ENCODE data around the gene GOSR2. TPM values are rescaled to one million over a fixed set of nuclear protein-coding genes. Genes with fewer than 3 reads are reported as not detected.

GOSR2 gene
- total and polyA plus RNA-seq, 2 of the 8 experiments (the other 6 are each of a cell fraction or from before 2014, with no cell fraction given), result 28.2 to 36.2 TPM

DNA sequence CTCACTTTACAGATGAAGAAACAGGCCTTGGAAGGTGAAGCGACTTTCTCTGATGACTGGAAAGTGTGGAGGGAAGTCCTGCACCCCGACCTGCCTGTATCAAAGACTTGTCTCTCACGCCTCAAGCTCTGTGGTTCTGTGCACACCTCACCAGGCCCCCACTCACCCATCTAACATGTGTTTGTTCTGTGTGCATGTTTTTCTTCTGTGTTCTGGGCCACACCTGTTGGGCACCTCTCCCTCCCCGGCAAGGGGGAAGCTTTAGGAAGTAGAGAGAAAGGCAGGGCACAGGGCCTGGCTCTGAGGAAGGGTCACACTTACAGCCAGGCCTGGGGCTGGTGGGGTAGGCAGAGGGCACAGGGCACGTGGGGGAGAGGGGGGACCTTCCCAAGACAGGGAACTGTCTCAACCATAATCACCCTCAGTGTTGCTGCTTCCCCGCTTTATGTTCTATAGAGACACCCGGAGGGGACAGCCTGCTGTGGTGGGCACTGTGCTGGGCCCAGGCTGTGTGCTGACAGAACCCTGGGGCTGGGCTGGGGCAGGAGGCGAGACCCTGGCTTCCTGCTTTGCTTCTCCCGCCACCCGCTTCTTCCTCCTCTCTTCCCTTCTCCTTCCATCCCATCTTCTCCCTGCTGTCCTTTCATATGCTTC lies 48.8 kb downstream of the GOSR2 start:
- Histone ChIP-seq H3K4me1 (replicated peaks in 1 of 4; ENCODE audit: control insufficient read depth in 3 of 4, insufficient read depth in 4 of 4, low read length in 3 of 4) (peaks cover 2 to 4% (median 2%) of the 10 kb centered on the region in 4 experiments; a peak in 6 of 7 replicates), H3K14ac (ENCODE audit: insufficient read length) (no peak overlapping the region), H2BK120ac (replicated peaks; ENCODE audit: low read depth, low read length) (no peak overlapping the region), H3K4ac (replicated peaks; ENCODE audit: insufficient read length, low read depth, low read length) (no peak overlapping the region), H2AK5ac (ENCODE audit: low read depth, low read length) (no peak overlapping the region), H3K27ac (ENCODE audit: low read depth, low read length) (no peak overlapping the region), H3K27me3 (replicated peaks in 1 of 4; ENCODE audit: control insufficient read depth in 3 of 4, extremely low read depth in 1 of 4, insufficient read depth in 3 of 4, low read length in 3 of 4) (no peaks in the 10 kb centered on the region; a peak in 1 of 7 replicates), H4K91ac (replicated peaks; ENCODE audit: insufficient read length, low read length) (no peak overlapping the region), H3K79me1 (ENCODE audit: low read depth, low read length) (no peaks in the 10 kb centered on the region), H2AFZ (ENCODE audit: low read length) (no peak overlapping the region), H3K4me2 (ENCODE audit: insufficient read depth in 1 of 2, low read depth in 2 of 2, low read length in 2 of 2) (no peak overlapping the region), H4K20me1 (replicated peaks in 1 of 2; ENCODE audit: control insufficient read depth in 1 of 2, insufficient read depth in 2 of 2, low read length in 2 of 2) (no peaks in the 10 kb centered on the region), H3K36me3 (ENCODE audit: control insufficient read depth in 2 of 4, insufficient read depth in 4 of 4, low read length in 3 of 4) (no peaks in the 10 kb centered on the region), H3K56ac (replicated peaks; ENCODE audit: insufficient read length, low read depth, low read length) (no peak overlapping the region), H2BK15ac (ENCODE audit: low read length) (no peak overlapping the region), H2BK20ac (ENCODE audit: low read length) (no peak overlapping the region), H3K79me2 (ENCODE audit: control insufficient read depth in 1 of 2, insufficient read depth in 2 of 2, low read length in 2 of 2) (no peaks in the 10 kb centered on the region), H3K23ac (ENCODE audit: insufficient read length) (no peak overlapping the region), H2BK5ac (ENCODE audit: low read depth, low read length) (no peak overlapping the region), H4K5ac (ENCODE audit: insufficient read length, low read depth, low read length) (no peak overlapping the region), H3K23me2 (ENCODE audit: low read depth, low read length) (no peaks in the 10 kb centered on the region), H3K18ac (ENCODE audit: extremely low read depth, low read length) (no peak overlapping the region), H3K4me3 (ENCODE audit: extremely low read depth in 1 of 4, insufficient read depth in 2 of 4, low read depth in 3 of 4, low read length in 4 of 4) (no peak overlapping the region), H3K9me3 (ENCODE audit: insufficient read depth in 2 of 2, low read depth in 1 of 2, low read length in 1 of 2) (no peaks in the 10 kb centered on the region), H3K9ac (replicated peaks in 1 of 4; ENCODE audit: extremely low read depth in 1 of 4, low read depth in 3 of 4, low read length in 3 of 4) (no peak overlapping the region), H4K8ac (ENCODE audit: extremely low read depth, insufficient read depth, low read length) (no peak overlapping the region), H2BK12ac (ENCODE audit: low read depth, low read length) (no peak overlapping the region)
- CTCF ChIA-PET (ENCODE audit: partially characterized antibody), result interaction anchor here (1.0 to 4.3 kb wide), 6 partner anchors 9 to 30 kb away, joined by 3 to 26 read pairs (median 3); no protein-coding TSS in a partner anchor
- DNase-seq (ENCODE audit: low read depth in 1 of 2, low spot score in 2 of 2) (no peak), FAIRE-seq (no peak)
- POLR2A ChIA-PET (ENCODE audit: partially characterized antibody), result interaction anchor here (0.8 kb wide), 1 partner anchor 11 kb away, joined by 3 read pairs; no protein-coding TSS in a partner anchor
- WGBS, 2 experiments (ENCODE audit: extremely low coverage in 1 of 2, insufficient coverage in 1 of 2, insufficient read length in 1 of 2, insufficient replicate concordance in 2 of 2, low coverage in 1 of 2, low lambda C conversion rate in 2 of 2, missing lambda C conversion rate in 1 of 2), result 76% methylated on average over 8 of the region's 10 CpGs; no CpG with 5 or more reads in 1 of the 2 experiments
- TF ChIP-seq SUZ12 (IDR thresholded peaks at IDR 0.05; ENCODE audit: low read length) (no peak), ASH2L (IDR thresholded peaks at IDR 0.05; ENCODE audit: low read length) (no peak), JUN (IDR thresholded peaks at IDR 0.05; ENCODE audit: low read depth, low read length) (no peak), SAP30 (IDR thresholded peaks at IDR 0.05; ENCODE audit: insufficient read depth, insufficient replicate concordance, low read length) (no peak), RFX5 (IDR thresholded peaks at IDR 0.05; ENCODE audit: borderline replicate concordance, low read depth, low read length) (no peak), BACH1 (IDR thresholded peaks at IDR 0.05; ENCODE audit: low read length) (no peak), SP4 (IDR thresholded peaks at IDR 0.05; ENCODE audit: low read length) (no peak), GABPA (IDR thresholded peaks at IDR 0.05; ENCODE audit: borderline replicate concordance, insufficient read depth, low read length) (no peak), KDM4A (IDR thresholded peaks at IDR 0.05; ENCODE audit: low read depth, low read length, severe bottlenecking) (no peak), CBX8 (IDR thresholded peaks at IDR 0.05; ENCODE audit: borderline replicate concordance, low read depth, low read length) (no peak), MAFK (IDR thresholded peaks at IDR 0.05; ENCODE audit: low read depth, low read length) (no peak), KDM1A (IDR thresholded peaks at IDR 0.05; ENCODE audit: borderline replicate concordance, low read length) (no peak)
- TF ChIP-seq, protein P1, sequence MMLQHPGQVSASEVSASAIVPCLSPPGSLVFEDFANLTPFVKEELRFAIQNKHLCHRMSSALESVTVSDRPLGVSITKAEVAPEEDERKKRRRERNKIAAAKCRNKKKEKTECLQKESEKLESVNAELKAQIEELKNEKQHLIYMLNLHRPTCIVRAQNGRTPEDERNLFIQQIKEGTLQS (IDR thresholded peaks at IDR 0.05; ENCODE audit: insufficient read depth, low read depth, low read length), result no peak
